Keratinocyte (primary cell): ENCODE results near the gene GPATCH2.

Experiments
- CTCF ChIP-seq, 3 experiments: IDR thresholded peaks in 1 of 3; conservative IDR thresholded peaks in 1 of 3; optimal IDR thresholded peaks in 1 of 3; 2 replicates in 2 of 3; 3 replicates in 1 of 3; pipeline versions ENCODE3 to v1.5.1; 2011; ENCODE audit warnings: low read length in 3 of 3, mild to moderate bottlenecking in 3 of 3, moderate library complexity in 2 of 3, control low read depth in 1 of 3, inconsistent platforms in 1 of 3; ENCODE audit not compliant: insufficient read depth in 2 of 3; ENCODE audit errors: extremely low read depth in 1 of 3
- EZH2 ChIP-seq: IDR thresholded peaks from one replicate; pipeline ENCODE4 v1.6.1; 2012; ENCODE audit warnings: inconsistent platforms, mild to moderate bottlenecking, low read length, moderate library complexity

DNA sequence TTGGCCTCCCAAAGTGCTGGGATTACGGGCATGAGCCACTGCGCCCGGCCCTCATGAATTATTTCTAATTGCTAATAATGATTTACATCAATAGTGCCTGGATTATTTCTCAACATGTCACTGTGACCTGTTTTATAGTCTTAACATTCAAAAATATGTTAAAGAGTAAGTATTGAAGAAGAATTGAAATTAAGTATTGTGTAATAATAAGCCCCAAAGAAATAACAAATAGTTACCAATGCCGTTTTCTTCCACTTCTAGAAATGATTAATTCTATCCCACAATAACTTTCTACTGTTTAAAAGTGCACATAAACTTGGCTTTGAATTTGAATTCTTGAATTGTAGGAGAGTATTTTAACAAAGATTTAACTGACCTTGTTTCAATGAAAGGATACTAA, 19.8 kb upstream of the GPATCH2 start:
- TF ChIP-seq EZH2 (no peak), CTCF (optimal IDR thresholded peaks at IDR 0.05 in 1 of 3, IDR thresholded peaks at IDR 0.05 in 1 of 3, conservative IDR thresholded peaks at IDR 0.05 in 1 of 3; ENCODE audit: extremely low read depth in 1 of 3, insufficient read depth in 2 of 3, low read length in 3 of 3) (no peak)
